Stimulated activated CD8-positive, alpha-beta memory T cell treated with anti-CD3 and anti-CD28 coated beads, Interleukin-4, amount 100 ng/mL, for 4 hours (primary cell): ENCODE results near the gene ESRP2.

Experiments
- DNase-seq, 2 donors: peaks; one replicate each; pipeline ENCODE4 v3.0.0-alpha.2; 2020; ENCODE audit warnings: low read depth in 2 of 2, low spot score in 1 of 2

Gene ESRP2

DNA sequence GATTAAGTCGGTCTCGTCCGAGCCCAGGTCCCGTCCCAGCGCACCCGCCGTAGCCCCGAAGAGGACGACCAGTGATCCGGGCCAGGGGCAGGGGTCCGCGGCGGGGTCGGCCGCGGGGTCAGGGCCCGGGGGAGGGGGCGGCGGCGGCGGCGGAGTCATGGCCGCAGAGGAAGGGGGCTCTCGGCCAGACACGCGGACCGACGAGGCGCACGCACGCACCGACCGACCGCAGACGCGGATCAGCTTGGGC is at the start of gene ESRP2:
ESRP2 (minus strand) TSS at position 241 of the 250 bp plus-strand sequence; CDS start at position 159, 82 bp downstream.
- DNase-seq, result no peak

GRCh38 chr16:68285683-68286082 is 49.8 kb upstream of the ESRP2 start:
- no peak for DNase-seq

- no peak for DNase-seq
Measured at GRCh38 chr16:68284847-68285246, 48.9 kb upstream of the ESRP2 start.

GRCh38 chr16:68283801-68284598 is 48.1 kb upstream of the ESRP2 start:
- no peak for DNase-seq

- DNase-seq, result no peak
Measured at GRCh38 chr16:68283346-68283745, 47.4 kb upstream of the ESRP2 start.

DNA sequence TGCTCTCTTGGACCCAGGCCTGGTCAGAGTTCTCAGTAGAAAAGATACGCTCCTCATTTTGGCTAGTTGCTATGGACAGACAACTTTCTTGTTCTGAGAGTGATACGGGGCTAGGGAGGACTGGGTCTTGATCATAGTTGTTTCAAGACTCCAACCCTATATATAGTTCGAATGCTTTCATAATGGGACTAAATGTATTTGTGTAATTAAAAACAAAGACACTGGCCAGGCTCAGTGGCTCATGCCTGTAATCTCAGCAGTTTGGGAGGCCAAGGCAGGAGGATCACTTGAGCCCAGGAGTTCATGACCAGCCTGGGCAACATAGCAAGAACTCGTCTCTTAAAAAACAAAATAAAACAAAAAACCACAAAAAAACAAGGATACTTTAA is 46.1 kb upstream of the ESRP2 start:
- DNase-seq, result no peak

- DNase-seq, result no peak
Measured at GRCh38 chr16:68281368-68282063, 45.6 kb upstream of the ESRP2 start.

- DNase-seq, result no peak
Measured at GRCh38 chr16:68279726-68280558, 44.0 kb upstream of the ESRP2 start.

GRCh38 chr16:68276223-68276622 is 40.3 kb upstream of the ESRP2 start:
- DNase-seq, result no peak

GRCh38 chr16:68275611-68276191 is 39.8 kb upstream of the ESRP2 start:
- no peak for DNase-seq

DNA sequence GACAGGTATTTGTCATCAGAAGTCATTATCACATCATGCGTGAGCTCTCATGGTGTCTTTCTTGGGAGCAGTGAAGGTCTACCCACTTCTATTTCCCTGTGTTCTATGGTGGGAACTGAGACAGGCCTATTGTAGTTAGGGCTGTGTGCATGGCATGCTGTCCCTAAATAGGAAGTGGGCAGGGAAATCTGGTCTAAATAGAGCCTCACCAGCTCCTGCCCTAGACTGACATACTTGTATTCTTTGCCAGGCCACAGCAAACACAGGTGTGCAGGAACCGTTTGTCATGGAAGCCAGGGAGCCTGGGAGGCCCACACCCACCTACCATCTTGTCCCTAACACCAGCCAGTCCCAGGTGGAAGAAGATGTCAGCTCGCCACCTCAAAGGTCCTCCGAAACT is 38.5 kb upstream of the ESRP2 start:
- no peak for DNase-seq

DNA sequence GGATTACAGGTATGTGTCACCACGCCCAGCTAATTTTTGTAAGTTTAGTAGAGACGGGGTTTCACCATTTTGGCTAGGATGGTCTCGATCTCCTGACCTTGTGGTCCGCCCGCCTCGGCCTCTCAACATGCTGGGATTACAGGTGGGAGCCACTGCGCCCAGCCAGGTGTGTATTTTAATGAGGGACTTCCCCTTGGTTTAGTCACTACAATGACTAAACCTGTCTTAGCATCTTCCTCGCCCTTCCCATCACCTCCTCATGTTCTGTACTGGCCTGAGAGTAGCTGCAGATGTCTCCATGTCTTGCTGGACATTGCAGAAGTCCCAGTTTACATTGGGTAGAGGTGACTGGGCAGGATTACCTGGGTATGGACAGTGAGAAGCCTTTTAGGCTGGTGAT is 38.0 kb upstream of the ESRP2 start:
- no peak for DNase-seq

GRCh38 chr16:68273459-68273858 is 37.5 kb upstream of the ESRP2 start:
- DNase-seq, result no peak

DNA sequence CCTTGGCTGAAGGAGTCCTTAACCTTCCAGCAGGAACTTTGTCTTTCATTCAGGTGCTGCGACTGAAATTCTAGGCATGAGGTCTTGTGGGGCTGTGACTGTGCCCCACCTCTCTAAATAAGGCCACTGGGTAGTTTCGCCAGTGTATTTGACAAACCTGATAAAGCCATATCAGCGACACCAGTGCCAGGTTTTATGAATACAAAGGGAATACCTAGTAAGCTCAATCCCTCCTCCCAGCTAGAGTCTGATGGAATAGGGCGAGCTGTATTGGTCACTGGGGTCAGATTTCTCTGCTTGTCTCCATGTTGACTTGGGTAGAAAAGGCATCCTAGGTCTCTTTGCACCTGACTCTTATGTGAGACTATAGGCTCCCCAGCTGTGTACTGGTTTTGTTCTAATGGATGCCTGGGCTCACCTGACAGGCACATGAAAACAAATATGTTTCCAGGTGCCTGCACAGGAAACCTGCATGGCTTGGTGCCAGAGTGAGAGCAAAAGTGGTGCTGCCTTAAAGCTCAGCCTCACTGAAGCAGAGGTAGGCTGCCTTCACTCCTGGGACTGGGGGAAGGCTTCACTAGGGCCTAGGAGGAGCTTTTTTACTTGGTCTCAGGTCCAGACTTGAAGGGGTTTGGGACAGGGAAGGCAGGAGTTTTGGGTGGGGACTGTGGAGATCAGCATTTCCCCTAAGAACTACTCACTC is 36.7 kb upstream of the ESRP2 start:
- DNase-seq, result no peak

DNA sequence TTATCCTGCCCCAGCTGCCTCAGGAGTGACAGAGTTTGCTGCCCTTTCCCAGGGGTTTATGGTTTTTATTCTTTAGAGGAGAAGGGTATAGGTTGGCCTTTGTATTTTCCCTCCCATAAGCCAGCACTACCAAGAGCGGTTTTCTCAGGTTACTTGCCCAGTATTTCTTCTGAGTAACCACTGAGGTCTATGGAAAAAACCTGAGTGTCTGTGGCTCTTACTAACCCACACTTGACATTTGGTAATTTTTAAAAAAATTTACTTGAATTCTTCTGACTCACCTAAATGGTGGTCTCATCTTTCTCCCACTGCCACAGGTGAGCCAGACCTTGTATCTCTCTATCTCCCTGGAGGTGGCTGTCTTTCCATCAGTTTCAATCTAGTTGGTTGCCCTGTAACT is 34.4 kb upstream of the ESRP2 start:
- no peak for DNase-seq

DNA sequence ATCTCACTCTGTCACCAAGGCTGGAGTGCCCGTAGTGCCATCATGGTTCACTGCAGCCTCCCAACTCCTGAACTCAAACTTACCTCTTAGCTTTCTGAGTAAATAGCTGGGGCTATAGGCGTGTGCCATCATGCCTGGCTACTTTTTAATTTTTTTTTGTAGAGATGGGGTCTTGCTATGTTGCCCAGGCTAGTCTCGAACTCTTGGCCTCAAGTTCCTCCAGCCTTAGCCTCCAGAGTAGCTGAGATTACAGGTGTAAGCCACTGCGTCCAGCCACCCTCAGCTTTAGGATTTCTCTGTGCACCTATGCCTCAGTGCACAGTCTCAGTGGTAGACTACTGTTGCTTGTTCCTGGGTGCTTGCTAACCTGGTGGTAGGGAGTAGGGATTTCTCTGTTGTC is 33.9 kb upstream of the ESRP2 start:
- DNase-seq, result no peak

DNA sequence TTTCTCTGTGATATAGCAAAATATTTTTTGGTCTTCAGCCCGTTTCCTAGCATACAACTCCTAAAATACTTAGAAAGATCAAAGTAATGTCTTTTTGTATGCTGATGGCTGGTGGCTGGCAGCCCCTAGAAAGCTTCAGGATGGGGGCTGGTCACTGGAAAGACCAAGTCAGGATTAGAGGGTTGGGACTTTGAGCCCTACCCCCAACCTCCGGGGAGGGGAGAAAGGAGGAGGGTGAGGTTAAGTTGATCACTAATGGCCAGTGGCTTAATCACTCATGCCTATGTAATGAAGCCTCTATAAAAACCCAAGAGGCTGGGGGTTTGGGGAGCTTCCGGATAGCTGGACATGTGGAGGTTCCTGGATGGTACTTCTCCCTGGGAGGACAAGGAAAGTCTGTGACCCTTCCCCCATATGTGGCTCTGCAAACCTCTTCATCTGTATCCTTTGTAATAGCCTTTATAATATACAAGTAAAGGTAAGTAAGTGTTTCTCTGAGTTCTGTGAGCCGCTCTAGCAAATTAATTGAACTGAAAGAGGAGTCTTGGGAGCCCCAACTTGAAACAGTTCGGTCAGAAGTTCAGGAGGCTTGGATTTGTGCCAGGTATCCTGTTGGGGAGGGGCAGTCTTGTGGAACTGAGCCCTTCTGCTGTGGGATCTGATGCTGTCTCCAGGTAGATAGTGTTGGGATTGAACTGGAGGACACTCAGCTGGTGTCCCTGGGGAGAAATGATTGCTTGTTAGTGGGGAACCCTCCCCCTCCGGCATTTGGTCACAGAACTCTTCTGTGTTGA is 31.9 kb upstream of the ESRP2 start:
- DNase-seq, result no peak

GRCh38 chr16:68265078-68265920 is 29.4 kb upstream of the ESRP2 start:
- DNase-seq, result no peak
